NT2/D1 (cell line): Measurements from ENCODE around the gene COL20A1.

Experiments used
- DNase-seq: peaks from one replicate; pipeline ENCODE4 v3.0.0-alpha.2; 2011; ENCODE audit warnings: low read depth, low spot score
- H3K27me3 ChIP-seq: 2 replicates; pipeline ENCODE4 v1.6.0; 2011; ENCODE audit warnings: mild to moderate bottlenecking; ENCODE audit not compliant: insufficient read length, insufficient read depth
- H3K36me3 ChIP-seq: 2 replicates; pipeline ENCODE4 v1.6.1; 2011; ENCODE audit warnings: mild to moderate bottlenecking, low read length, mixed read lengths; ENCODE audit not compliant: insufficient read depth, insufficient read length
- H3K4me1 ChIP-seq: 2 replicates; pipeline ENCODE4 v1.5.1; 2011; ENCODE audit not compliant: insufficient read depth, insufficient read length
- H3K4me3 ChIP-seq: 2 replicates; pipeline ENCODE4 v1.5.1; 2011; ENCODE audit warnings: low read depth; ENCODE audit not compliant: insufficient read length
- H3K9ac ChIP-seq: 2 replicates; pipeline ENCODE4 v1.6.0; 2011; ENCODE audit warnings: low read depth; ENCODE audit not compliant: insufficient read length
- H3K9me3 ChIP-seq: 2 replicates; pipeline ENCODE4 v1.5.1; 2011; ENCODE audit warnings: mild to moderate bottlenecking, low read length; ENCODE audit not compliant: insufficient read depth
- SUZ12 ChIP-seq: IDR thresholded peaks from 2 replicates; pipeline ENCODE4 v1.6.1; 2011; ENCODE audit not compliant: insufficient read length, insufficient read depth; ENCODE audit errors: extremely low read depth
- YY1 ChIP-seq: IDR thresholded peaks from 2 replicates; pipeline ENCODE4 v1.6.1; 2011; ENCODE audit not compliant: insufficient read length, insufficient read depth
- ZNF274 ChIP-seq: IDR thresholded peaks from 2 replicates; pipeline ENCODE4 v1.6.1; 2011; ENCODE audit warnings: mild to moderate bottlenecking, low read depth, low read length

The COL20A1 gene

DNA sequence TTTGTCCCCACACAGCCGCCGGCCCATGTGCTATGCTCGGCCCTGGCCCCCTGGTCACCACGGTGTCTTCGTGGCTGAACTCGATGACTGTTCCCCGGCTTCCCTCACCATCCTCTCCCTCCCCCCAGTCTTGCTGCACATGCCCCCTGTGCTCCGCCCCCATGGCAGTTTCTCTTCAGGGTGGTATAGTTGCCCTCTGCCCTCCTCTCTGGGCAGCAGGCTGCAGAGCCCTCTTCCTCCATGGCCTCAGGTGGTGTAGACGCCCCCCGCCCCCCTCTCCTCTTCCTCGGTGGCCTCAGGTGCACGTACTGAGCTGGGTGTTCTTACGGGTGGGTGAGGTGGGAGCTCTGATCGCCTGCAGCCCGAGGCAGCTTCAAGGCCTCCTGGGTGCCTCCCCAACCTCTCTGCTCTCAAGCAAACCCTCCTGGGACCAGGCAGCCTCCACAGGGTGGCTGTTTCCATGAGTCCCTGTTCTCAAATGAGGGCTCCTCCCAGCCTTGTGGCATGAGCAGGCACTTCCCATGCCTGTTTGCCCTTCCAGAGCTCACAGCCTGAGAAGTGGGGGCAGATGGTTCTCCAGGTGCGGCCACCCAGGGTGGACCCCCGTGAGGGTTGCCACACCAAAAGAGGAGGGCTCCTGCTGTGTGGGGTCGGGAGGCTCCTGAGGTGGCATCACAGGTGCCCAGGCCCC is 24.8 kb downstream of the COL20A1 start:
- DNase-seq = no peak
- Histone ChIP-seq H3K9me3 (no peaks in the 10 kb centered on the region), H3K4me3 (no peak overlapping the region), H3K27me3 (no peaks in the 10 kb centered on the region), H3K9ac (no peak overlapping the region), H3K36me3 (peaks cover 8% of the 10 kb centered on the region), H3K4me1 (peaks cover 12% of the 10 kb centered on the region)
- TF ChIP-seq SUZ12 = no peak
- TF ChIP-seq YY1 = no peak
- TF ChIP-seq ZNF274 = no peak

DNA sequence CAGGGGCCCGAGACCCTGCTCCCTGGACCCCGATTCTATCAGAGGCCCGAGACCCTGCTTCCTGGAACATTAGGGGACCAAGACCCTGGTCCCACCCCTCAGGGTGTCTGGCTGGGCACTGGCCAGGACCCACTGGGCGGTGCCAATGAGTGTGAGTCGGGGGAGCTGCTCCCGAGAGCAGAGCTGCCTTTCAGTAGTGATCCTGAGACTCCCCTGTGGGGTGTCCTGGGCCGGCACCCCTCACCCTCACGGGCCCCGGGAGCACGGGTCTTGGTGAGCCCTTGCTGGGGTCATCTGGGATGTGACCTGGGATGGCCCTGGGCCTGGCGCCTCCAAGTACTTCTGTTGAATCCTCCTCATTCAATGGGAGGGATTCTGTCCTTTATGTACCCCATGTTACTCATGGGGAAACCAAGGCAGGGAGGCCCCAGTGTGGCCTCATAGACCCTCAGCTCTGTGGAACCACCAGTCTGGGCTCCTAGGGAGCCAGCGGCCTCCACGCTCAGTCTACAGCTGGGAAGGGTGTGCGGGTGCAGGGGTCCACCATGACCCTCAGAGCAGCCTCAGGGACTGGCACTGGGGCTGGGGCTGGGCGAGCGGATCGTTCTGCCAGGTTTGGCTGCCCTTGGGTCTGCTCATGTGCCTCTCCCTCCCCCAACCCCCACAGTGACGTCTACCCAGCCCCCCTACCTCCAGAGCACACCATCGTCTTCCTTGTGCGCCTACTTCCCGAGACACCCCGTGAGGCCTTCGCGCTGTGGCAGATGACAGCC is 25.6 kb downstream of the COL20A1 start:
- TF ChIP-seq YY1 = no peak
- no peak for TF ChIP-seq ZNF274
- no peak for TF ChIP-seq SUZ12
- Histone ChIP-seq H3K4me3 (no peak overlapping the region), H3K36me3 (peaks cover 8% of the 10 kb centered on the region), H3K4me1 (peaks cover 12% of the 10 kb centered on the region), H3K9me3 (no peaks in the 10 kb centered on the region), H3K27me3 (no peaks in the 10 kb centered on the region), H3K9ac (no peak overlapping the region)
- DNase-seq = no peak

DNA sequence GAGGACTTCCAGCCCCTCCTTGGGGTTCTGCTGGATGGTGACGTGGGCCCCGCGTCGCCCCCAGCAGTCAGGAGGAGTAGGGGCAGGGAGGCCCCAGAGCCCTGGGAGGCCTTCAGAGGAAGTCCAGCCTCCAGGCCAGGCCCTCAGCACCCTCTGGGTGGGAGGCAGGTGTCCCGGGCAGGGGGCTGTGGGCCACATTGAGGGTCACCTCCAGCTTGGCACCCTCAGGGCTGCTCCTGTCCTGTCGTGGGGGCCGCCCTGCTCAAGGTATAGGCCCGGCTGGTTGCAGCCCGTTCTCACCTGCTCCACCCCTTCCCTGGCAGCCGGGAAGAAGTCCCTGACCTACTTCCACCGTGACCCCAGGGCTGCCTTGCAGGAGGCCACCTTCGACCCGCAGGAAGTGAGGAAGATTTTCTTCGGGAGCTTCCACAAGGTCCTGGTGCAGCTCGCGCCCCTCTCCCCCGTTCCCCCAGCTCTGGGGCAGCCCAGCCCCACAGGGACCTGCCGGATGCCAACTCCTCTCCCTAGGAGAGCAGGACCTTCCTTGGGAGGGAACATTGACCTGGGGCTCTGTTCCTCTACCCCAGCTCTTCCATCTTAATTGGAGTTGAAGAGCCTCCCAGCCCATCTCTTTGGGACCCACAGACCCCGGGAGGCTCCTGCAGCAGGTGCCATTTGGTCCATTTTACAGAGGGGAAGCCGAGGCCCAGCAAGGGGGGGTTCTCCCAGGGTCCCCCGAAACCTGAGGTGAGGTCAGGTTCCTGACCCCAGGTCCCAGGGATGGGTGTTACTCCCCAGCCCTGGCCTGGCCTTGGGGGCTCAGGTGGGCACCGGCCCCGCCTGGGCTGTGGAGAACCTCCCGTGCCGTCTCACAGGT is 26.4 kb downstream of the COL20A1 start:
- H3K27me3 ChIP-seq = no peaks in the 10 kb centered on the region
- H3K4me3 ChIP-seq = no peak overlapping the region
- TF ChIP-seq ZNF274 (no peak), YY1 (no peak), SUZ12 (no peak)
- H3K9me3 ChIP-seq = no peaks in the 10 kb centered on the region
- DNase-seq = no peak
- H3K36me3 ChIP-seq = peaks cover 3% of the 10 kb centered on the region
- no peak overlapping the region for H3K9ac ChIP-seq
- peaks cover 12% of the 10 kb centered on the region for H3K4me1 ChIP-seq

DNA sequence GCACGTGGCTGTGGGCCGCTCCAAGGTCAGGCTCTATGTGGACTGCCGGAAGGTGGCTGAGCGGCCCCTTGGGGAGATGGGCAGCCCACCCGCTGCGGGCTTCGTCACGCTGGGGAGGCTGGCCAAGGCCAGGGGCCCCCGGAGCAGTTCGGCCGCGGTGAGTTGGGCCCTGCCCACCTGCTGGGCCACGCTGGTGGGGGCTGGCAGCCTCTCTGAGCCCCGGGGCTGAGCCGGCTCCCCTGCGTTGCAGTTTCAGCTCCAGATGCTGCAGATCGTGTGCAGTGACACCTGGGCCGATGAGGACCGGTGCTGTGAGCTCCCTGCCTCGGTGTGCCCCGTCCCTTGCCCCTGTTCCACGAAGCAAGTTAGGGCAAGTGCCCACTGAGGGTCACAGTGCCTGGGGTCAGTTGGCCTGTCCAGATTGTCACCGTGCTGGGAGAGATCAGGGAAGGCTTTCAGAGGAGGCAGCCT is 27.1 kb downstream of the COL20A1 start:
- H3K27me3 ChIP-seq = no peaks in the 10 kb centered on the region
- H3K9ac ChIP-seq = no peak overlapping the region
- no peaks in the 10 kb centered on the region for H3K36me3 ChIP-seq
- DNase-seq = no peak
- H3K4me1 ChIP-seq = peaks cover 11% of the 10 kb centered on the region
- H3K4me3 ChIP-seq = no peak overlapping the region
- TF ChIP-seq YY1 = no peak
- no peak for TF ChIP-seq SUZ12
- TF ChIP-seq ZNF274 = no peak
- no peaks in the 10 kb centered on the region for H3K9me3 ChIP-seq

DNA sequence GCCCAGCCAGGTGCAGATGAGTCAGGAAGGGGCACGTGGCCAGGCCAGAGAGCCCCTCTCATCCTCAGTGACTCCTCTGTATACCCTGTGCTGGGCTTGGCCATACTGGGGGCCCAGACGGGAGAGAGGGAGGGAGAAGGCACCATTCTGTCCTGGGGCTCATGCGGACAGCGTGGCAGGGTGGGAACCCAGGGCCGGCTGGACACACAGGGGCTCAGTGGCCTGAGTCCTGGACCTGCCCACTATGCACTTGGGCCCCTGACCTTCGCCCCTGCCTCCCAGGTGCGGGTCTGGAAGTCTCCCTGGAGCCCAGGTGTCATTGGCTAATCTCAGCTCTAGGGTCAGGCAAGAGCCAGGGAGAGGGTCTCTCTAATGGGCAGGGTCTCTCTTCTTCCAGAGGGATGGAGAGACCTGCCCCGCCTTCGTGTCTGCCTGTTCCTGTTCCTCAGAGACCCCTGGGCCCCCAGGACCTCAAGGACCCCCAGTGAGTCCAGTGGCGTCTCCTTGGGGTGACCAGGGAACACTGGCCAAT is 27.7 kb downstream of the COL20A1 start:
- Histone ChIP-seq H3K4me1 (peaks cover 8% of the 10 kb centered on the region), H3K36me3 (no peaks in the 10 kb centered on the region), H3K27me3 (no peaks in the 10 kb centered on the region), H3K9ac (no peak overlapping the region), H3K4me3 (no peak overlapping the region), H3K9me3 (no peaks in the 10 kb centered on the region)
- no peak for DNase-seq
- no peak for TF ChIP-seq YY1

DNA sequence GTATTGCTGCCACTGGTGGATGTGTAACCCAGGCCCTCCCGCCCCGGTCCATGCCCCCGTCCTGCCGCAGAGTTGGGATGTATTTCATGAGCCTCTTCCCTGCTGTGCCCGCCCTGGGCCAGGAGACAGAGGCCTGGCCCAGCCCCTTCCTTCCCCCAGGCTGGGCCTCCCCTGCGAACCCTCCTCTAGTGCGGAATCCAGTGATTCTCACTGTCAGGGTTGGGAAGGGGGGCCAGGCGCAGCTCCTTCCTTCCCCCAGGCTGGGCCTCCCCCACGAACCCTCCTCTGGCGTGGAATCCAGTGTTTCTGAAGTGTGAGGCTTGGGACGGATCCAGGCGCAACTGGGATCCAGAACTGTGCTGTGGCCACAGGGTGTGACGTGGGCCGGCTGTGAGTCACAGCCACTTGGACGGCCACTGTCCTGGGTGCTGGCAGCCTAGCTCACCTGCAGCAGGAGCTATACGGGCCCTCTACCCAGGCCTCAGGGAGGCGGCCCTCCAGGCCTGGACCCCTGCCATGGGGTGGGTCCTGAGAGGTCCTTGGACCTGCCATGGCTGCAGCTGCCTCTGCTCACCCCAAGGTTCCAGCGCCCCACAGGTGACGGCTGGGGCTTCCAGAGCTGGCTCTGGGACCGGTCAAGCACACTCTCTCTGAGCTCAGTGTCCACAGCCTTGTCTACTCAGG is 28.3 kb downstream of the COL20A1 start:
- Histone ChIP-seq H3K4me1 (peaks cover 9% of the 10 kb centered on the region), H3K9ac (no peak overlapping the region), H3K9me3 (no peaks in the 10 kb centered on the region), H3K36me3 (no peaks in the 10 kb centered on the region), H3K4me3 (no peak overlapping the region), H3K27me3 (no peaks in the 10 kb centered on the region)
- no peak for DNase-seq
- no peak for TF ChIP-seq ZNF274
- TF ChIP-seq YY1 = no peak
- TF ChIP-seq SUZ12 = no peak
